ENCODE data around the gene ELP1.

The ELP1 gene

GRCh38 chr9:108860354-108860753 lies 73.6 kb downstream of the ELP1 start:
- TF ChIP-seq CTCF (conservative IDR thresholded peaks at IDR 0.05; ENCODE audit: low read length) (no peak), EZH2phosphoT487 (IDR thresholded peaks at IDR 0.05; ENCODE audit: borderline replicate concordance) (no peak)
- Histone ChIP-seq H3K36me3 (ENCODE audit: insufficient read depth, low read length) (no peaks in the 10 kb centered on the region), H3K9me3 (ENCODE audit: insufficient read depth, low read depth, low read length) (no peaks in the 10 kb centered on the region), H2AFZ (ENCODE audit: low read length) (no peak overlapping the region), H3K9me2 (replicated peaks; ENCODE audit: low read depth, low read length) (no peaks in the 10 kb centered on the region), H3K27me3 (ENCODE audit: insufficient read depth, low read length, poor library complexity, severe bottlenecking) (no peaks in the 10 kb centered on the region), H3K9ac (ENCODE audit: low read depth, low read length, poor library complexity, severe bottlenecking) (no peak overlapping the region), H3K4me1 (ENCODE audit: insufficient read depth, low read length, poor library complexity, severe bottlenecking) (no peaks in the 10 kb centered on the region), H3K4me2 (ENCODE audit: low read depth, low read length, poor library complexity, severe bottlenecking) (no peak overlapping the region), H3F3A (ENCODE audit: low read depth) (no peaks in the 10 kb centered on the region), H4K20me1 (ENCODE audit: insufficient read depth, low read length, poor library complexity, severe bottlenecking) (no peaks in the 10 kb centered on the region), H3K79me2 (ENCODE audit: insufficient read depth, low read length) (no peaks in the 10 kb centered on the region), H3K4me3 (ENCODE audit: low read length, poor library complexity, severe bottlenecking) (no peak overlapping the region)

GRCh38 chr9:108859459-108860114 lies 74.3 kb downstream of the ELP1 start:
- Histone ChIP-seq H3K79me2 (ENCODE audit: insufficient read depth, low read length) (no peaks in the 10 kb centered on the region), H3K4me2 (ENCODE audit: low read depth, low read length, poor library complexity, severe bottlenecking) (no peak overlapping the region), H3K9ac (ENCODE audit: low read depth, low read length, poor library complexity, severe bottlenecking) (no peak overlapping the region), H3K9me2 (replicated peaks; ENCODE audit: low read depth, low read length) (no peaks in the 10 kb centered on the region), H3K4me1 (ENCODE audit: insufficient read depth, low read length, poor library complexity, severe bottlenecking) (no peaks in the 10 kb centered on the region), H3K27me3 (ENCODE audit: insufficient read depth, low read length, poor library complexity, severe bottlenecking) (no peaks in the 10 kb centered on the region), H3K4me3 (ENCODE audit: low read length, poor library complexity, severe bottlenecking) (no peak overlapping the region), H3F3A (ENCODE audit: low read depth) (no peaks in the 10 kb centered on the region), H4K20me1 (ENCODE audit: insufficient read depth, low read length, poor library complexity, severe bottlenecking) (no peaks in the 10 kb centered on the region), H2AFZ (ENCODE audit: low read length) (no peak overlapping the region), H3K36me3 (ENCODE audit: insufficient read depth, low read length) (no peaks in the 10 kb centered on the region), H3K9me3 (ENCODE audit: insufficient read depth, low read depth, low read length) (no peaks in the 10 kb centered on the region)
- TF ChIP-seq CTCF (conservative IDR thresholded peaks at IDR 0.05; ENCODE audit: low read length) = no peak

GRCh38 chr9:108857572-108857971 lies 76.4 kb downstream of the ELP1 start:
- Histone ChIP-seq H3K4me2 (ENCODE audit: low read depth, low read length, poor library complexity, severe bottlenecking) (no peak overlapping the region), H3F3A (ENCODE audit: low read depth) (no peaks in the 10 kb centered on the region), H3K9me2 (replicated peaks; ENCODE audit: low read depth, low read length) (no peaks in the 10 kb centered on the region), H3K36me3 (ENCODE audit: insufficient read depth, low read length) (no peaks in the 10 kb centered on the region), H2AFZ (ENCODE audit: low read length) (no peak overlapping the region), H3K4me3 (ENCODE audit: low read length, poor library complexity, severe bottlenecking) (no peak overlapping the region), H3K27me3 (ENCODE audit: insufficient read depth, low read length, poor library complexity, severe bottlenecking) (no peaks in the 10 kb centered on the region), H4K20me1 (ENCODE audit: insufficient read depth, low read length, poor library complexity, severe bottlenecking) (no peaks in the 10 kb centered on the region), H3K4me1 (ENCODE audit: insufficient read depth, low read length, poor library complexity, severe bottlenecking) (no peaks in the 10 kb centered on the region), H3K9me3 (ENCODE audit: insufficient read depth, low read depth, low read length) (no peaks in the 10 kb centered on the region), H3K79me2 (ENCODE audit: insufficient read depth, low read length) (no peaks in the 10 kb centered on the region), H3K9ac (ENCODE audit: low read depth, low read length, poor library complexity, severe bottlenecking) (no peak overlapping the region)
- TF ChIP-seq CTCF (conservative IDR thresholded peaks at IDR 0.05; ENCODE audit: low read length) (no peak), EZH2phosphoT487 (IDR thresholded peaks at IDR 0.05; ENCODE audit: borderline replicate concordance) (no peak)

Data from Loucy (cell line).